LNCAP (cell line): Measurements from ENCODE around the gene NMRK1.

Experiments
- CTCF ChIP-seq: fragments of 450-650 bp; IDR thresholded peaks from 2 replicates; pipeline ENCODE4 v1.5.1; 2017; ENCODE audit warnings: mild to moderate bottlenecking

NMRK1 gene

GRCh38 chr9:75111019-75111622, 23.2 kb upstream of the NMRK1 start:
- TF ChIP-seq CTCF, result no peak

GRCh38 chr9:75109210-75109839, 21.4 kb upstream of the NMRK1 start:
- no peak for TF ChIP-seq CTCF

GRCh38 chr9:75108571-75108970, 20.6 kb upstream of the NMRK1 start:
- TF ChIP-seq CTCF, result no peak

GRCh38 chr9:75106857-75107256, 18.9 kb upstream of the NMRK1 start:
- no peak for TF ChIP-seq CTCF

GRCh38 chr9:75105841-75106240, 17.9 kb upstream of the NMRK1 start:
- no peak for TF ChIP-seq CTCF

GRCh38 chr9:75105019-75105540, 17.1 kb upstream of the NMRK1 start:
- no peak for TF ChIP-seq CTCF

GRCh38 chr9:75104607-75105006, 16.7 kb upstream of the NMRK1 start:
- no peak for TF ChIP-seq CTCF
